PC-9 (cell line): ENCODE measurements around the gene MAGEA12. TPM values are rescaled to one million over a fixed set of nuclear protein-coding genes. Genes with fewer than 3 reads are reported as not detected.
A peak's percentile ranks its signal among the peaks of the same experiment; 100 is the strongest.
"Not testable (repeated sequence)": the region's sequence is repeated elsewhere in the genome, so short reads cannot be mapped to it uniquely, and the experiment has no call there.

Source experiments
- BruUV-seq: library from RNA; stranded (reverse); fragments of 400-500 nt; replicated peaks from 2 replicates; lab custom pipeline; 2021; lab: Mats Ljungman, UMichigan
- CTCF ChIA-PET: fragments of 300-600 bp; sonication (Branson Sonifier 250); formaldehyde crosslinking; loops from one replicate; lab custom pipeline; 2022; ENCODE audit warnings: antibody characterized with exemption; lab: Charles Lee
- POLR2A ChIA-PET: fragments of 300-600 bp; sonication (Branson Sonifier 250); formaldehyde crosslinking; loops from one replicate; lab custom pipeline; 2022; ENCODE audit warnings: antibody characterized with exemption; ENCODE audit not compliant: unreplicated experiment; lab: Charles Lee
- DNase-seq, 2 experiments: peaks; one replicate each; pipeline versions ENCODE4 v3.0.0 to v3.0.0-alpha.2; 2015 to 2022; ENCODE audit warnings: mixed read lengths in 1 of 2
- H2AFZ ChIP-seq: fragments of 200-600 bp; sonication (generic); 2 replicates; pipeline ENCODE4 v1.8.1; 2017; ENCODE audit warnings: antibody characterized with exemption
- H3F3A ChIP-seq: fragments of 200-600 bp; sonication (generic); 2 replicates; pipeline ENCODE4 v1.8.1; 2017; ENCODE audit warnings: antibody characterized with exemption, mild to moderate bottlenecking, low read depth; ENCODE audit not compliant: insufficient read depth
- H3K27ac ChIP-seq: fragments of 200-600 bp; sonication (generic); 2 replicates; pipeline ENCODE4 v1.6.1; 2016; ENCODE audit warnings: mixed run types
- H3K27me3 ChIP-seq: fragments of 200-600 bp; sonication (generic); 2 replicates; pipeline ENCODE4 v1.6.1; 2016; ENCODE audit warnings: low read depth, mixed run types; ENCODE audit not compliant: insufficient read depth
- H3K36me3 ChIP-seq: fragments of 200-600 bp; sonication (generic); 2 replicates; pipeline ENCODE4 v1.6.1; 2016; ENCODE audit warnings: low read depth, mixed run types
- H3K4me1 ChIP-seq: fragments of 200-600 bp; sonication (generic); replicated peaks from 2 replicates; pipeline ENCODE4 v1.6.1; 2016; ENCODE audit warnings: mixed run types; ENCODE audit not compliant: insufficient read depth
- H3K4me2 ChIP-seq: fragments of 200-600 bp; sonication (generic); 2 replicates; pipeline ENCODE4 v1.6.1; 2017; ENCODE audit warnings: mixed run types
- H3K4me3 ChIP-seq: fragments of 200-600 bp; sonication (generic); 2 replicates; pipeline ENCODE4 v1.6.1; 2016; ENCODE audit warnings: mixed run types
- H3K79me2 ChIP-seq: fragments of 200-600 bp; sonication (generic); 2 replicates; pipeline ENCODE4 v1.6.1; 2017; ENCODE audit warnings: low read depth, mixed run types
- H3K9me2 ChIP-seq: fragments of 200-600 bp; sonication (generic); 2 replicates; pipeline ENCODE4 v1.8.1; 2017; ENCODE audit warnings: mild to moderate bottlenecking; ENCODE audit not compliant: insufficient read depth
- H3K9me3 ChIP-seq: fragments of 200-600 bp; sonication (generic); 2 replicates; pipeline ENCODE4 v1.8.1; 2016; ENCODE audit warnings: low read depth; ENCODE audit not compliant: insufficient read depth
- H4K20me1 ChIP-seq: fragments of 200-600 bp; sonication (generic); 2 replicates; pipeline ENCODE4 v1.8.1; 2017; ENCODE audit not compliant: insufficient read depth
- CTCF ChIP-seq: fragments of 200-600 bp; sonication (generic); conservative IDR thresholded peaks from 2 replicates; pipeline ENCODE4 v1.6.1; 2017; ENCODE audit warnings: mixed run types, antibody characterized with exemption, mild to moderate bottlenecking, moderate library complexity
- EZH2 ChIP-seq: fragments of 200-600 bp; sonication (generic); IDR thresholded peaks from 2 replicates; pipeline ENCODE4 v1.8.0; 2017; ENCODE audit warnings: antibody characterized with exemption, low read depth
- intact Hi-C: fragments of 100-400 bp; cut with micrococcal nuclease; formaldehyde crosslinking; loops from one replicate; pipeline ENCODE4 v1.10.0; 2022; ENCODE audit not compliant: unreplicated experiment
- total RNA-seq: library from RNA; stranded (reverse); gene quantifications from 2 replicates; pipeline ENCODE4 v1.2.3, GENCODE V29; 2021

Gene MAGEA12
- total RNA-seq, 1 experiment from 2014 or later = 24.2 TPM

- ChIA-PET POLR2A (no interaction called here), CTCF (no interaction called here)
- Histone ChIP-seq H3K4me1 (no peaks in the 10 kb centered on the region), H3K27ac (no peak overlapping the region), H3K4me2 (no peak overlapping the region), H3K79me2 (peaks cover 33% of the 10 kb centered on the region), H3F3A (0 out of 2 replicates have a peak, but pooled peaks cover 6% of the 10 kb centered on the region), H3K27me3 (no peaks in the 10 kb centered on the region; the same call in 1 of the 2 replicates), H3K4me3 (no peak overlapping the region), H3K36me3 (0 out of 2 replicates have a peak, but pooled peaks cover 3% of the 10 kb centered on the region), H3K9me3 (no peaks in the 10 kb centered on the region), H3K9me2 (no peaks in the 10 kb centered on the region), H4K20me1 (peaks cover 4% of the 10 kb centered on the region; the same call in 1 of the 2 replicates), H2AFZ (no peak overlapping the region)
- intact Hi-C loops = no loop called here
- TF ChIP-seq EZH2 (no peak), CTCF (no peak)
- BruUV-seq = no TSS peak
- peak in 1 of 2 experiments; percentile 22 for DNase-seq
Observed at GRCh38 chrX:152738560-152738959, 5.0 kb downstream of the MAGEA12 start.

- H3K27me3 ChIP-seq, H2AFZ ChIP-seq, H3K27ac ChIP-seq, H3K9me3 ChIP-seq, POLR2A ChIA-PET, DNase-seq, intact Hi-C loops, H3K9me2 ChIP-seq, H3K4me3 ChIP-seq, H3K4me2 ChIP-seq, H3K36me3 ChIP-seq, H4K20me1 ChIP-seq, H3K79me2 ChIP-seq, CTCF ChIA-PET, H3F3A ChIP-seq, H3K4me1 ChIP-seq, BruUV-seq: not testable (repeated sequence)
Observed at GRCh38 chrX:152753686-152754650, 20.4 kb downstream of the MAGEA12 start, which contains the start of gene MAGEA2. MAGEA2 (minus strand) TSS chrX:152753842; CDS start chrX:152751363, 2,479 bp downstream.

- DNase-seq, H3K9me3 ChIP-seq, H3K27me3 ChIP-seq, H3F3A ChIP-seq, POLR2A ChIA-PET, BruUV-seq, H3K9me2 ChIP-seq, H3K4me2 ChIP-seq, intact Hi-C loops, H4K20me1 ChIP-seq, H3K79me2 ChIP-seq, H3K27ac ChIP-seq, CTCF ChIA-PET, H3K4me3 ChIP-seq, H3K4me1 ChIP-seq, H2AFZ ChIP-seq, H3K36me3 ChIP-seq: not testable (repeated sequence)
Observed at GRCh38 chrX:152754871-152755270, 21.3 kb downstream of the MAGEA12 start.

- intact Hi-C loops, DNase-seq, H3K9me3 ChIP-seq, H2AFZ ChIP-seq, H3K79me2 ChIP-seq, H3K36me3 ChIP-seq, H3K4me3 ChIP-seq, BruUV-seq, H3K27ac ChIP-seq, H3K4me1 ChIP-seq, H3K4me2 ChIP-seq, CTCF ChIA-PET, H3K9me2 ChIP-seq, H4K20me1 ChIP-seq, H3F3A ChIP-seq, POLR2A ChIA-PET, H3K27me3 ChIP-seq: not testable (repeated sequence)
Observed at GRCh38 chrX:152758918-152759317, 25.4 kb downstream of the MAGEA12 start, which contains the start of gene CSAG3. CSAG3 (plus strand) TSS chrX:152759218.

GRCh38 chrX:152759544-152759943 lies 26.0 kb downstream of the MAGEA12 start:
- H3K4me1 ChIP-seq, H3K79me2 ChIP-seq, H3K27me3 ChIP-seq, H3K4me3 ChIP-seq, H3K4me2 ChIP-seq, H4K20me1 ChIP-seq, H2AFZ ChIP-seq, DNase-seq, H3K9me2 ChIP-seq, H3K9me3 ChIP-seq, POLR2A ChIA-PET, CTCF ChIA-PET, H3K36me3 ChIP-seq, H3F3A ChIP-seq, intact Hi-C loops, BruUV-seq, H3K27ac ChIP-seq: not testable (repeated sequence)

GRCh38 chrX:152761582-152761981 lies 28.0 kb downstream of the MAGEA12 start:
- H3K4me1 ChIP-seq, H3K9me3 ChIP-seq, BruUV-seq, H4K20me1 ChIP-seq, CTCF ChIA-PET, intact Hi-C loops, H3F3A ChIP-seq, POLR2A ChIA-PET, H3K4me2 ChIP-seq, DNase-seq, H3K36me3 ChIP-seq, H3K79me2 ChIP-seq, H3K4me3 ChIP-seq, H3K27ac ChIP-seq, H2AFZ ChIP-seq, H3K9me2 ChIP-seq, H3K27me3 ChIP-seq: not testable (repeated sequence)
